NOMO-1 treated with DMSO at 0.1 percent for 48 hours (cell line): Measurements from ENCODE around the gene LCN12.
"Not testable (repeated sequence)": the region's sequence is repeated elsewhere in the genome, so short reads cannot be mapped to it uniquely, and the experiment has no call there.

ENCODE experiments used
- DNase-seq: peaks from one replicate; lab custom pipeline; 2025; ENCODE audit not compliant: unreplicated experiment; lab: John Stamatoyannopoulos, UW

LCN12 gene

GRCh38 chr9:136985027-136985602 lies 33.0 kb downstream of the LCN12 start:
- no peak for DNase-seq

DNA sequence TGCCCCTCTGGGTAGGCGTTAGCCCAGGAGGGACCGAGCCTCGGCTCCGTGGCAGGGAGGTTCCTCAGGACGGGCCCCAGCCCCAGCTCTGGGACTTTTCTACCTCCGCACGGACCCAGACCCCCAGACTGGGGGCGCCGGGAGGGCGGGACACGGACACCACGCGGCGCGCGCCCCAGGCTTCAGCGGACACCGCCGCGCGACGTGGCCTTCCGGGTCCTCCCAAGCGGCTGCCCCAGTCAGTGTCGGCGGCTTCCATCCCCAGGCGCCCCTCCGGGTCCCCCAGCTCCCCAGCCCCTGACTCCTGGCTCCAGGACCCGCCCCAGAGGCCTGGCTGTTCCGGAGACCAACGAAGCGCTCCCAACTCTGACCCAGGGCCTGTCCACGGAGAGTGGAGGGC lies 33.8 kb downstream of the LCN12 start:
- DNase-seq: no peak

- no peak for DNase-seq
Measured at GRCh38 chr9:136988872-136989271, 36.8 kb downstream of the LCN12 start.

DNA sequence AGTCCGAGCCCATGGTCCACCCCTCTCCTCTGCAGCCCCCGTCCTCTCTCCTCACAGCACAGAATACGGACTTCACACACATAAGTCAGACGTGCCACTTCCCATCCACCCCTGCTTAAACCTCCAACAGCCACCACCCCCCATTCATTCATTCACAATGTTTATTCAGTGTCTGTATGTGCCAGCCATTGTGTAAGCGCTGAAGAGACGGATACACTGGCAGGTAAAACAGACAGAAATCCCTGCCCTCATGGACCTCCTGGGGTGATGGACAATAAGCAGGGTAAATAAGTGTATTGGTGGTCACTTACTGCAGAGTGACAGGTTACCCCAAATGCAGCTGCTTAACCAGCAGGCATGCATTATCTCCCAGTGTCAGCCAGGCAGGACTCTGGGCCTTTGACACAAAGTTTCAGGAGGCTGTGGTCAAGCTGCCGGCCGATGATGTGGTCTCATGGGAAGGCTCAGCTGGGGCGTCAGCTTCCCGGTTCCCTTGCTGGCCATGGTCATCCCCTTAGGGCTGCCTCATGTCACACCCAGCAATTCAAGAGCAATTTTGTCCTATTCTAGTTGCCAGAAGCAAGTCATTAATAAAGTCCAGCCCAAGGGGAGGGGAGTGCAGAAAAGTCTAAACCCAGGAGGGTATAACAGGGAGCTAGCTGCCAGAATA lies 38.3 kb downstream of the LCN12 start:
- no peak for DNase-seq

DNA sequence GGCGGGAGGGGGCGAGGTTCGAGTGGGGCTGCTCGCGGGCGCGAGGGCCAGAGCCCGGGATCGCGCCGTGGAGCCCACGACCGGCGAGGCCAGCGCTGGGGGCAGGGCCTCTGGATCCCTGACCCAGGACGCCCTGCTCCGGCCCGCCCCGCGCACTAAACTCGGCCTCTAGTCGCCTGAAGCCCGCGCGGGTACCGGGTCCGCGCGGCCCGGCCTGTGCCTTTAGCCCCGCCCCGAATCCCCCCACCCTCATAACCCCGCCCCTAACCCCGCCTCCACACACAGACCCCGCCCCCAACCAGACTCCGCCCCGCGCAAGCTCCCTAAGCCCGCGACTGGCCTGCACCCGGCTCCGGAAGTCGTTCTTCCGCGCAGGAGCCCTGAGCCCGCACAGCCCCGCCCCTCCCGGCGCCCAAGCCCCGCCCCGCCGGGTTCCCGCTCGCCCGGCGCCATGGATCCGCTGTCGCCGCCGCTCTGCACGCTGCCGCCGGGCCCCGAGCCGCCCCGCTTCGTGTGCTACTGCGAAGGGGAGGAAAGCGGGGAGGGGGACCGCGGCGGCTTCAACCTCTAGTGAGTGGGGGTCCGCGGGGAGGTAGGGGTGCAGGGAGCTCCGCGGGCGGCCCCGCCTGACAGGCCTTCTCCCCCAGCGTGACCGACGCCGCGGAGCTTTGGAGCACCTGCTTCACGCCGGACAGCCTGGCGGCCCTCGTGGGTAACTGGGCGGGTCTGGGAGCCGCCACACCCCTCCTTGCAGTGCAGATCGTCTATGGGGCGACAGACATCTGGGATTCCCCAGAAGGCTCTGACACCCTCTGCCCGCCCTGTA lies 40.1 kb downstream of the LCN12 start, which contains the start of gene PAXX:
PAXX (plus strand) TSS at position 430 of the 826 bp plus-strand sequence; CDS start at position 452, 22 bp downstream.
- peak; percentile 94 for DNase-seq

GRCh38 chr9:136992819-136993369 lies 40.8 kb downstream of the LCN12 start:
- no peak for DNase-seq

DNA sequence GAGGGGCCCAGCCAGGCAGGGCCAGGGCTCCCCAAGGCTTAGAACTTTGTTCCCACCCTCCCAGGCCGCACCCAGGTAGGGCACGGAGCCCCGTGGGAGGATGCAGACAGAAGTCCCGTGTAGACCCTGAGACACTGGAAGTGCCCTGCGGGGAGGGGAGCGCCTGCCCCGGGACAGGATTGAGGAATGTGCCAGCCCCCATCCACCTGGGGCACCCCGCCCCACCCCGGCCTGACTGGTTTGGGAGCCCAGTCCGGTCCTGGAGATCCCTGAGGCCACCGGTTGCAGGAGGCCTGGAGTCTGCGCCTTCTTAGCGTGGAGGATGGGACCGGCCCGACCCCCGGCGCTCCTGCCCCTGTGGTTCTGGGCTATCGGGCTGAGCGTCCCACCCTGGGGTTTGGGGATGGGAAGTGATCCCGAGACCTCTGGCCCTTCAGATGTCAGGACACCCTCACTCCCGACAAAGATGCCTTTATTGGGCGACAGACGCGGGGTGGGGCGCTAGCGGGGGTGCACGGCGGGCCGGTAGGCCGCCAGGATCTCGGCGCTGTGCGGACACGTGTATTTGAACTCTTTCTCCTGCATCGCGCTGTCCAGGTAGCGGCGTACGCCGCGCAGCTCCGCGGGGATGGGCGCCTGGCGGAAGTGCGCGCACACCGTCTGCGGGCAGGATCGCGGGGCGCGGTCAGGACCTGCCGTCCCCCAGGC lies 42.3 kb downstream of the LCN12 start:
- no peak for DNase-seq

- DNase-seq: no peak
Measured at GRCh38 chr9:136994888-136995230, 42.8 kb downstream of the LCN12 start.

GRCh38 chr9:136995362-136995761 lies 43.3 kb downstream of the LCN12 start:
- DNase-seq: no peak

- no peak for DNase-seq
Measured at GRCh38 chr9:136995772-136996311, 43.8 kb downstream of the LCN12 start.

DNA sequence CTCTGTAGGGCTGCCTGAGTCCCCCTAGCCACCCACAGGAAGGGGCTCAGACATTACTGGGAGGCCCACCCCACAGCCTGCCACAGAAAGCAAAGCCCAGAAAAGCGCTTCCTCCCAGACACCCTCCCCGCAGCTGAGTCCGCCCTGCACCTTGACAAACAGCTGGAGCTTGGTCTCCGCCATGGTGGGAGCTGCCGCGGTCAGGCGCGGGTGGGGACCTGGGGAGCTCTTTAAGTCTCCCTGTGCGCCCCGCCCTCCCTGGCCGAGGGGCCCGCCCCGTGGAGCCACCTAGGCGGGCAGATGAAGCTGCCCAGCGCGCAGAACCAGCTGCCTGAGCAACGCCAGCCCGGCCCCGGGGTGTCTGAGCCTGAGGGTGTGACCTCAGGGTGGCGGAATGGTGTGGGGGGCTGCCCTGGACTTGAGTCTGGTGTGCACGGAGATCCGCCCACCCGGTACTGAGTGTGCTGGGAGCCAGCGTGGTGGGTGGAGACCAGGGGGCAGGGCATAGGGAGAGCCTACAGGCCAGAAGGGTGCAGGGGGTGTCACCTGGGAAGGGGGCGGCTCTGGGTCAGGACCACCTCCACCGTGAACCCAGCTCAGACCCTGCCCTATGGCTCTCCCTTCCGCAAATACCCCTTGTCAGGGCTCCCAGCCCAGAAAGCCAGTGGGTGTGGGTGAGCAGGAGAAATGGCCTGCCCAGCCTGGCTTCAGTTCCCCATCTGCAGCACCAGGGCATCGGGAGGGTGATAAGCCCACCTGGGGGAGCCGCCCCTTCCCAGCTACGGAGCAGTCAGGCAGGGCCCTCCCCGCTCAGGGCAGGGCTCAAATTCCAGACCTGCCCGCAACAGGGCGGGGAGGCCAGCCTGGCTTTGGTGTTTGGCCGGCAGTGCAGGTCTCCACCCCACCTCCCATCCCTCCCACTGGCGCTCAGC lies 44.6 kb downstream of the LCN12 start, which contains the start of gene CLIC3:
CLIC3 (minus strand) TSS at position 208 of the 932 bp plus-strand sequence; CDS start at position 183, 25 bp downstream.
- DNase-seq: no peak

DNA sequence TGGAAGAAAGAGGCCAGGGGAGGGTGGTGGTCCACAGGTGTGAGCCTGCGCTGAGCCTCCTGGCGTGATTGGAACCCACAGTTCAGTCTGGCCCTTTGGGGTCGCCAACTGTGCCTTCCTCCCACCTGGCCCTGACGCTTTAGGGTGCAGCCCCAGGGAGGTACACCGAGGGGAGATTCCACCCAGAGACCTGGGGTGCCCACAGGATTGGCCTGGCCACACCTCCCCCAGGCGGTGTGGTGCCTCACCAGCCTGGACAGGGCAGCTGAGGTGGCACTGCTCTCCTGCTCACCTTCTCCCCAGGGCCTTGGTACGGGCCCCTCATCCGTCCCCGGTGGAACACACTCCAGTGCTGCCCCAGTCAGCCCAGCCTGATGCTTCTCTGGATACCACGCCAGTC lies 45.3 kb downstream of the LCN12 start:
- no peak for DNase-seq

DNA sequence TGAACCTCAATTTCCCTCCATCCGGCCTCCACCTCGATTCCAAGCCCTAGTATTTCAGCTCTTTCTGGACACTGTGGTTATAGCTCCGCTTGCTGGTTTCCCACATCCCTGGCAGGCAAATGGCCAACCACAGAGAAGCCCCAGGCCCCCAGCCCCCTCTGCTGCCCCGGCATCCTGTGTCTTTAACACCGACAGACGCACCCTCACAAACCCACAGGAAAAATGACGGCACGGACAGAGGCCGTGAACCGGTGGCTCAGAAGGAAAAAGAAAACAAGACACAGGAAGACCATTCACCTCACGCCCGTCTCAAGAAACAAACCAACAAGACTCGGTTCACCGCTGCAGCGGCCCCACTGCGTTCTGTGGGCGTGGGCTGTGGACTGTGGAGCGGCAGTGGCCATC lies 45.8 kb downstream of the LCN12 start:
- no peak for DNase-seq

- DNase-seq: peak; percentile 99
Measured at GRCh38 chr9:137000177-137000930, 48.3 kb downstream of the LCN12 start.

GRCh38 chr9:137001857-137002645 lies 50.0 kb downstream of the LCN12 start:
- no peak for DNase-seq

GRCh38 chr9:137002646-137003041 lies 50.6 kb downstream of the LCN12 start:
- no peak for DNase-seq

GRCh38 chr9:137004285-137004684 lies 52.2 kb downstream of the LCN12 start:
- not testable (repeated sequence) for DNase-seq
